CD4-positive, CD25-positive, alpha-beta regulatory T cell (primary cell): ENCODE measurements around the gene STEAP2. TPM values are rescaled to one million over a fixed set of nuclear protein-coding genes. Genes with fewer than 3 reads are reported as not detected.
"Not testable (repeated sequence)": the region's sequence is repeated elsewhere in the genome, so short reads cannot be mapped to it uniquely, and the experiment has no call there.

Experiments
- ATAC-seq, 2 donors: fragments of 150-1000 bp; cut with Tn5 transposase; one replicate each; pipeline ENCODE4 v1.10.0; 2021; ENCODE audit warnings: low read depth in 2 of 2, moderate number of reproducible peaks in 2 of 2, moderate library complexity in 1 of 2
- DNase-seq, 3 donors: peaks; one replicate each; pipeline versions ENCODE4 v3.0.0 to v3.0.0-alpha.2; 2012 to 2022; ENCODE audit warnings: mixed read lengths in 1 of 3
- H3K27ac ChIP-seq: one replicate; pipeline ENCODE4 v1.7.0; 2013; ENCODE audit warnings: mild to moderate bottlenecking, low read length; ENCODE audit not compliant: insufficient read depth, poor library complexity, severe bottlenecking
- H3K27me3 ChIP-seq: one replicate; pipeline ENCODE4 v1.7.0; 2013; ENCODE audit warnings: low read length; ENCODE audit not compliant: control insufficient read depth, insufficient read depth
- H3K36me3 ChIP-seq: one replicate; pipeline ENCODE4 v1.7.0; 2013; ENCODE audit warnings: mild to moderate bottlenecking, low read length, moderate library complexity; ENCODE audit not compliant: control insufficient read depth, insufficient read depth
- H3K4me1 ChIP-seq: 2 replicates; pipeline ENCODE4 v1.7.0; 2013; ENCODE audit warnings: mild to moderate bottlenecking, low read length; ENCODE audit not compliant: insufficient read depth, control insufficient read depth, poor library complexity, severe bottlenecking
- H3K4me3 ChIP-seq: one replicate; pipeline ENCODE4 v1.7.0; 2013; ENCODE audit warnings: low read depth, mild to moderate bottlenecking, low read length, moderate library complexity
- H3K9me3 ChIP-seq, 2 experiments: 1 replicate in 1 of 2; 2 replicates in 1 of 2; pipeline ENCODE4 v1.7.0; 2013; ENCODE audit warnings: low read length in 2 of 2, mild to moderate bottlenecking in 1 of 2, moderate library complexity in 1 of 2; ENCODE audit not compliant: control insufficient read depth in 2 of 2
- H3K27ac Mint-ChIP-seq, 3 donors: one replicate each; pipeline ENCODE4 v1.8.0; 2020 to 2022; ENCODE audit warnings: mild to moderate bottlenecking in 3 of 3, mixed read lengths in 3 of 3, moderate library complexity in 2 of 3
- H3K27me3 Mint-ChIP-seq: one replicate; pipeline ENCODE4 v1.8.0; 2022; ENCODE audit warnings: mild to moderate bottlenecking, mixed read lengths
- H3K36me3 Mint-ChIP-seq: one replicate; pipeline ENCODE4 v1.8.0; 2020; ENCODE audit warnings: mixed read lengths
- H3K4me1 Mint-ChIP-seq, 4 donors: one replicate each; pipeline ENCODE4 v1.8.0; 2020 to 2022; ENCODE audit warnings: mixed read lengths in 4 of 4, mild to moderate bottlenecking in 1 of 4
- H3K4me3 Mint-ChIP-seq, 4 donors: one replicate each; pipeline ENCODE4 v1.8.0; 2020 to 2022; ENCODE audit warnings: mild to moderate bottlenecking in 4 of 4, mixed read lengths in 4 of 4, moderate library complexity in 3 of 4
- H3K9me3 Mint-ChIP-seq, 7 donors: one replicate each; pipeline ENCODE4 v1.8.0; 2020 to 2022; ENCODE audit warnings: mixed read lengths in 7 of 7, mild to moderate bottlenecking in 3 of 7, moderate library complexity in 2 of 7
- polyA plus RNA-seq, 4 donors: library from polyadenylated mRNA; unstranded; fragments of 300-500 nt; fragmentation: Illumina TruSeq; gene quantifications; one replicate each; pipeline ENCODE4 v1.2.3, GENCODE V29; 2021
- total RNA-seq: library from RNA; stranded (reverse); gene quantifications from one replicate; pipeline ENCODE4 v1.2.3, GENCODE V29; 2022

The STEAP2 gene
- total and polyA plus RNA-seq, 5 donors from 2014 or later, result not detected

DNA sequence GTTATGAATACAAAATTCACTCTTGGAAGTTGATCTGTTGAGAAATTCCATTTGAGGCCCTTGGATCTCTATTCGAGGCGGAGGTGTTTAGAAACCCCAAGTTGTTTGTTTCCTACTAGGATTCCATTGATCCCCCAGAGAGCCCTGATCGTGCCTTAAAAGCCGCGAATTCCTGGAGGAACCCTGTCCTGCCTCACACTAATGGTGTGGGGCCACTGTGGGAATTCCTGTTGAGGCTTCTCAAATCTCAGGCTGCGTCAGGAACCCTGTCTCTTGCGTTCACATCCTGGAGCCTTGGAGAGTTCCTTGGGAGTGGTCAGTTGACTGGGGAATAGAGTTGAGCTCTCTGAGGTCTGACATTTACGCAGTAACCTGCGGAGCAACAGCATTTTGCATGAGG lies 34.6 kb downstream of the STEAP2 start:
- no peaks in the 10 kb centered on the region for H3K9me3 ChIP-seq
- Mint-ChIP-seq H3K36me3 (no peaks in the 10 kb centered on the region), H3K27ac (no peak overlapping the region), H3K27me3 (peaks cover 40% of the 10 kb centered on the region), H3K9me3 (peaks cover 0 to 3% (median 0%) of the 10 kb centered on the region in 7 donors), H3K4me1 (peaks cover 0 to 20% (median 6%) of the 10 kb centered on the region in 4 donors), H3K4me3 (peak overlapping the region in 3 of 4 donors; percentile 17 to 88 (median 86))
- no peak overlapping the region for H3K27ac ChIP-seq
- no peak overlapping the region for H3K4me3 ChIP-seq
- no peaks in the 10 kb centered on the region for H3K36me3 ChIP-seq
- no peak for DNase-seq
- H3K27me3 ChIP-seq, result peaks cover 26% of the 10 kb centered on the region
- H3K4me1 ChIP-seq, result peaks cover 9% of the 10 kb centered on the region
- ATAC-seq, result no peak

DNA sequence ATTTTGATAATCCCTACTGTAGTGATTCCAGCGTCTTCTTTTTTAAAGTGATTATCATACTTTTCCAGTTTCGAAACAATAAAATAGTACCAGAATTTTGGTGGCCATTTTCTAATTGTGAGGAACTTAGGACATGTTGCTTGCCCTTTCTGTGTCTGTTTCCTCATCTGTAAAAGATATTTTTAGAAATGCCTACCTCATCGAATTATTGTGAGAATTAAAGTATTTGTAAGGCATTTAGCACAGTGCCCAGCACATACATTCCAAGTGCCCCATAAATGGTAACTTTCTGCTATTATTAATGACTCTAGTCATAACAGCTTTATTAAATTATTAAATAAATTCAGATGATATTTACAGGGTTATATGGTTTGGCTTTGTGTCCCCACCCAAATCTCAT lies 37.2 kb downstream of the STEAP2 start:
- Mint-ChIP-seq H3K27ac (no peak overlapping the region), H3K4me1 (peaks cover 0 to 20% (median 6%) of the 10 kb centered on the region in 4 donors), H3K9me3 (peaks cover 0 to 1% (median 0%) of the 10 kb centered on the region in 7 donors), H3K27me3 (peaks cover 28% of the 10 kb centered on the region), H3K4me3 (no peak overlapping the region), H3K36me3 (no peaks in the 10 kb centered on the region)
- no peak overlapping the region for H3K27ac ChIP-seq
- H3K27me3 ChIP-seq, result peaks cover 16% of the 10 kb centered on the region
- peaks cover 9% of the 10 kb centered on the region for H3K4me1 ChIP-seq
- ATAC-seq (no peak), DNase-seq (no peak)
- no peaks in the 10 kb centered on the region for H3K9me3 ChIP-seq
- no peak overlapping the region for H3K4me3 ChIP-seq
- H3K36me3 ChIP-seq, result no peaks in the 10 kb centered on the region

DNA sequence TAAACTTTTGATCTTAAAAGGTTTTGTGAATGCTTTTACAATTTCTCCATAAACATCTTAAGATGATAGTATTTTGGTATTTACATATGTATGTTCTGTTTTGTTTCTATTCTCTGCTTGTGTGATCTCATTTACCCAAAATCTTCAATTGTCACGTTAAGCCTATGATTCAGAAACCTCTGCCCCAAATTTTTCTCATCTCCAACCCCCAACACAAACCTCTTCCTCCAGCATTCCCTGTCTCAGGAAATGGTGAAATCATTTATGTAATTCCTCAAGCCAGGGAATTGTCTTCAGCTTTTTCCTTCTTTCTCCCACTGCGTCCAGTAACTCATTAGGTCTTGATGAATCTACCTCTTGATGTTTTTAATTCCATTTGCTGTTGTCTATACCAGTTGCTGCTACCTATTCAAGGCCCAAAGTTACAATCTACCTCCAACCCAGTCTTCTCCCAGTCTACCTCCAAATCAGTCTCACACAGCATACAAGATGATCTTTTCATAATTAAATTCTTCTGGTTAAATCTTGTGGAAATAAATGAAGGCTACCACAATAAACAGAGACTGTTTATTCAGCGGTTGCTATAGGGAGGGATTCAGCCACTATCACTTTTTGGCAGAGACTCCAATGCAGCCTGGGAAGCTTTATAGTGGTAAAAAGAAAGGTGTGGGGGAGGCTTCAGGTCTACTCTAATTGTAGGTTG lies 39.2 kb downstream of the STEAP2 start:
- no peak overlapping the region for H3K4me3 ChIP-seq
- H3K36me3 Mint-ChIP-seq, result no peaks in the 10 kb centered on the region
- peaks cover 19% of the 10 kb centered on the region for H3K27me3 Mint-ChIP-seq
- H3K36me3 ChIP-seq, result no peaks in the 10 kb centered on the region
- H3K9me3 Mint-ChIP-seq, result peaks cover 0 to 4% (median 2%) of the 10 kb centered on the region in 7 donors
- DNase-seq (no peak), ATAC-seq (no peak)
- peaks cover under 1% of the 10 kb centered on the region for H3K4me1 ChIP-seq
- no peak overlapping the region for H3K4me3 Mint-ChIP-seq
- H3K27ac Mint-ChIP-seq, result no peak overlapping the region
- H3K27ac ChIP-seq, result no peak overlapping the region
- H3K27me3 ChIP-seq, result peaks cover 9% of the 10 kb centered on the region
- H3K9me3 ChIP-seq, result no peaks in the 10 kb centered on the region
- H3K4me1 Mint-ChIP-seq, result peaks cover 0 to 7% (median 3%) of the 10 kb centered on the region in 4 donors

DNA sequence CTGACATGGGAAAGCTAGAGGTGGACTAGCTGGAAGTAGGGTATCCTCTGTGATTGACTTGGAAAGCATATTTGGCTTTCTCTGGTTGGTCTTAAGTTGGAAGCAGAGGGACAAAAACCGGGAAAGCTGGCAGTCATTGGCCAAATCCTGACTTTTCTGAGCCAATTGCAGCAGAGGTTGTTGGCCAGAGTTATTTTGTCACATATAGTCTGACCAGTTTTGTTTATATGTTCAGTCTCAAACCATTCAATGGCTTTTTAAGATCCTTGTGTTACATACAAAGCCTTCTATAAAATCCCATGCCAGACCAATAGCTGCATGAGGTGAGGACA lies 39.7 kb downstream of the STEAP2 start:
- H3K27me3 Mint-ChIP-seq, result peaks cover 14% of the 10 kb centered on the region
- peaks cover 0 to 6% (median 2%) of the 10 kb centered on the region in 7 donors for H3K9me3 Mint-ChIP-seq
- no peaks in the 10 kb centered on the region for H3K4me1 ChIP-seq
- no peaks in the 10 kb centered on the region for H3K36me3 ChIP-seq
- no peak overlapping the region for H3K27ac Mint-ChIP-seq
- no peak overlapping the region for H3K4me3 ChIP-seq
- no peaks in the 10 kb centered on the region for H3K36me3 Mint-ChIP-seq
- H3K27ac ChIP-seq, result no peak overlapping the region
- H3K4me3 Mint-ChIP-seq, result no peak overlapping the region
- H3K9me3 ChIP-seq, result no peaks in the 10 kb centered on the region
- no peak for DNase-seq
- ATAC-seq, result no peak
- peaks cover 0 to 2% (median under 1%) of the 10 kb centered on the region in 4 donors for H3K4me1 Mint-ChIP-seq
- H3K27me3 ChIP-seq, result peaks cover 4% of the 10 kb centered on the region

DNA sequence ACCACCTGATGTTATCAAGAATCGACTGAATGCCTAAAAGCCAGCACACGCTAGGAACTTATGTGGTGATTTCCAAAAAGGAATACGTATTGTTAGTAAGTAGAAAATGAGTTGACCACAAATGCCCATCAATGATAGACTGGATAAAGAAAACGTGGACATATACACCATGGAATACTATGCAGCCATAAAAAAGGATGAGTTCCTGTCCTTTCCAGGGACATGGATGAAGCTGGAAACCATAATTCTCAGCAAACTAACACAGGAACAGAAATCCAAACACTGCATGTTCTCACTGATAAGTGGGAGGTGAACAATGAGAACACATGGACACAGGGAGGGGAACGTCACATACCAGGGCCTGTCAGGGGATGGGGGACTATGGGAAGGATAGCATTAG lies 44.5 kb downstream of the STEAP2 start:
- H3K36me3 Mint-ChIP-seq, H3K4me1 ChIP-seq, H3K27me3 ChIP-seq, H3K4me3 ChIP-seq, DNase-seq, H3K9me3 Mint-ChIP-seq, H3K4me1 Mint-ChIP-seq, H3K27ac ChIP-seq, H3K9me3 ChIP-seq, H3K36me3 ChIP-seq, H3K27me3 Mint-ChIP-seq, ATAC-seq, H3K27ac Mint-ChIP-seq: not testable (repeated sequence)
- H3K4me3 Mint-ChIP-seq, result peak overlapping the region in 1 of 4 donors; percentile 44

DNA sequence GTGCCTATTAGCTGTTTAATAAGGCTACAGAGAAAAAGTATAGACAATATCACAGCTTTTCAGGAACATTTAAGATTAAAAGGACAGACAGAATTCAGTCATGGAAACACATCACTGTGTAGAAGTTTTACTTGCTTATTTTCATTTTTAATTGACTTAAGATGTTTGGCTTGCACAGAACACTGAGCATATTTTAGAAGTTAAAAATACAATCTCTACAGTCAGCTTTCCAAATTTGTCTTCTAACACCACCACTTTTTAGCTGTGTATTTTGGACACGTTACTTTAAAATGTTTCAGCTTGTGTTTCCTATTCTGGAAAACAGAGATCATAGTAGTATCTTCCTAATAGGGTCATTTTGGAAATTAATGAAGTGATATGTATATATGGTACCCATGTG lies 45.2 kb downstream of the STEAP2 start:
- Histone ChIP-seq H3K27ac (no peak overlapping the region), H3K36me3 (no peaks in the 10 kb centered on the region), H3K4me1 (no peaks in the 10 kb centered on the region), H3K4me3 (no peak overlapping the region), H3K9me3 (no peaks in the 10 kb centered on the region), H3K27me3 (no peaks in the 10 kb centered on the region)
- peaks cover 5% of the 10 kb centered on the region for H3K27me3 Mint-ChIP-seq
- no peak overlapping the region for H3K27ac Mint-ChIP-seq
- ATAC-seq (no peak), DNase-seq (no peak)
- peaks cover 0 to 6% (median 2%) of the 10 kb centered on the region in 7 donors for H3K9me3 Mint-ChIP-seq
- no peak overlapping the region for H3K4me3 Mint-ChIP-seq
- no peaks in the 10 kb centered on the region for H3K36me3 Mint-ChIP-seq
- H3K4me1 Mint-ChIP-seq, result no peaks in the 10 kb centered on the region

DNA sequence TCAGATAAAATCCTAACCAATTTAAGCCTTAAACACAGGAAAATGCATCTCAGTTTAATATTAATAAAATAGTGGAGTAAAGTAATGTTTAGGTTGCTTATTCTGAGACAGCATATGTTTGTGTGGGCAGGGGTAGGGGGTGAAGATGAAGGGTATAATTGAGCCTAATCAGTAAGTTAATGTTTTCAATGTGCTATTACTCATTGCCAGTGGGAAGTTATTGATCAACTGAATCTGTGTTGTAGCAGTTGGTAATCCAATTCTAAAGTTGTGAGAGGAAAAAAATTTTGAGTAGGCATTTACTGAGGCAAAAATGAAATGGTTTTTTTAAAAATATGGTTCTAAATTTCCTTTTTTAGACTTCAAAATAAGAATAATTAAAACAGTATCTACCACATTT lies 49.9 kb downstream of the STEAP2 start:
- DNase-seq (no peak), ATAC-seq (no peak)
- no peaks in the 10 kb centered on the region for H3K36me3 Mint-ChIP-seq
- no peaks in the 10 kb centered on the region for H3K4me1 Mint-ChIP-seq
- H3K4me1 ChIP-seq, result no peaks in the 10 kb centered on the region
- no peak overlapping the region for H3K4me3 ChIP-seq
- H3K36me3 ChIP-seq, result no peaks in the 10 kb centered on the region
- no peaks in the 10 kb centered on the region for H3K27me3 Mint-ChIP-seq
- H3K4me3 Mint-ChIP-seq, result no peak overlapping the region
- no peaks in the 10 kb centered on the region for H3K27me3 ChIP-seq
- H3K9me3 Mint-ChIP-seq, result no peaks in the 10 kb centered on the region
- no peak overlapping the region for H3K27ac Mint-ChIP-seq
- no peaks in the 10 kb centered on the region for H3K9me3 ChIP-seq
- no peak overlapping the region for H3K27ac ChIP-seq

DNA sequence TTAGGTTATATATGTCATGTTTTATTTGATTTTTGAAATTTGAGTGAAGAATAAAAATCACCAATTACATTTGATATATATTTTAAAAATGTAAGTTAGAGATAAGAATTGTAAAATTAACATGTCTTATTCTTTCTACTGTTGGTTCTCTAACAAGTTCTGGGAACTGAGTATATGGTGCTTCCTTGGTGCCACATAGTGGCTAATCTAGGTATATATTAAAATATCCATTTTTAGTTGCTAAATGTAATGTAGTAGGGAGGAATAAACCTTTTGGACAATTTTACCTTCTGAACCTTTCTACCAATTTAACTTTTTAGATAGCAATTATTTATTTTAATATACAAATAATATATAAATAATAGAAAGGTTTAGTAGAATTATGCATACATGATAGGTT lies 50.9 kb downstream of the STEAP2 start:
- H3K4me1 ChIP-seq, result no peaks in the 10 kb centered on the region
- peaks cover 2% of the 10 kb centered on the region for H3K27me3 ChIP-seq
- no peak overlapping the region for H3K27ac ChIP-seq
- H3K9me3 ChIP-seq, result no peaks in the 10 kb centered on the region
- DNase-seq (peak in 1 of 3 donors; percentile 12), ATAC-seq (no peak)
- Mint-ChIP-seq H3K36me3 (no peaks in the 10 kb centered on the region), H3K27me3 (no peaks in the 10 kb centered on the region), H3K4me3 (no peak overlapping the region), H3K4me1 (no peaks in the 10 kb centered on the region), H3K27ac (no peak overlapping the region), H3K9me3 (no peaks in the 10 kb centered on the region)
- no peak overlapping the region for H3K4me3 ChIP-seq
- no peaks in the 10 kb centered on the region for H3K36me3 ChIP-seq
